ENCODE measurements around the gene IFNLR1. TPM values are rescaled to one million over a fixed set of nuclear protein-coding genes. Genes with fewer than 3 reads are reported as not detected.

IFNLR1 gene
- total RNA-seq, 1 experiment from 2014 or later = 6.1 TPM

- Mint-ChIP-seq H3K27me3 (ENCODE audit: insufficient read depth, unreplicated experiment) (no peaks in the 10 kb centered on the region), H3K4me1 (ENCODE audit: low read depth, unreplicated experiment) (no peaks in the 10 kb centered on the region), H3K36me3 (ENCODE audit: insufficient read depth, unreplicated experiment) (no peaks in the 10 kb centered on the region), H3K4me3 (ENCODE audit: unreplicated experiment) (no peak overlapping the region), H3K9me3 (ENCODE audit: unreplicated experiment) (no peaks in the 10 kb centered on the region), H3K27ac (ENCODE audit: unreplicated experiment) (no peak overlapping the region)
- intact Hi-C loops (cut with micrococcal nuclease; ENCODE audit: unreplicated experiment) = loop anchor here (10.0 kb wide), 1 partner anchor 102 kb away; no protein-coding TSS in a partner anchor
- CTCF ChIA-PET = interaction anchor here (0.6 to 5.3 kb wide), 5 partner anchors 39 to 190 kb away, joined by 3 to 135 read pairs (median 4); no protein-coding TSS in a partner anchor
- no peaks in the 10 kb centered on the region for H3K4me1 ChIP-seq
- no peak overlapping the region for H3K4me3 ChIP-seq (ENCODE audit: low read depth, low read length)
- POLR2A ChIA-PET = interaction anchor here (1.2 kb wide), 1 partner anchor 190 kb away, joined by 3 read pairs; no protein-coding TSS in a partner anchor
- DNase-seq = no peak
- no peaks in the 10 kb centered on the region for H3K9me3 ChIP-seq
- BruUV-seq (replicated peaks) = no TSS peak
- H3K27me3 ChIP-seq (replicated peaks; ENCODE audit: control insufficient read depth, insufficient read depth, low read length) = no peaks in the 10 kb centered on the region
- H3K36me3 ChIP-seq (ENCODE audit: control insufficient read depth, insufficient read depth, low read length) = no peaks in the 10 kb centered on the region
- TF ChIP-seq CTCF (IDR thresholded peaks at IDR 0.05; ENCODE audit: insufficient read depth in 1 of 2, low read depth in 1 of 2, low read length in 1 of 2, severe bottlenecking in 1 of 2, unreplicated experiment in 1 of 2) = no peak
Observed at GRCh38 chr1:24202556-24202955, 15.5 kb upstream of the IFNLR1 start.

- Mint-ChIP-seq H3K9me3 (ENCODE audit: unreplicated experiment) (no peaks in the 10 kb centered on the region), H3K27ac (ENCODE audit: unreplicated experiment) (no peak overlapping the region), H3K4me3 (ENCODE audit: unreplicated experiment) (no peak overlapping the region), H3K4me1 (ENCODE audit: low read depth, unreplicated experiment) (no peaks in the 10 kb centered on the region), H3K27me3 (ENCODE audit: insufficient read depth, unreplicated experiment) (no peaks in the 10 kb centered on the region), H3K36me3 (ENCODE audit: insufficient read depth, unreplicated experiment) (no peaks in the 10 kb centered on the region)
- Histone ChIP-seq H3K27me3 (replicated peaks; ENCODE audit: control insufficient read depth, insufficient read depth, low read length) (no peaks in the 10 kb centered on the region), H3K4me1 (no peaks in the 10 kb centered on the region), H3K4me3 (ENCODE audit: low read depth, low read length) (no peak overlapping the region), H3K9me3 (no peaks in the 10 kb centered on the region), H3K36me3 (ENCODE audit: control insufficient read depth, insufficient read depth, low read length) (no peaks in the 10 kb centered on the region)
- intact Hi-C loops (cut with micrococcal nuclease; ENCODE audit: unreplicated experiment) = loop anchor here (10.0 kb wide), 1 partner anchor 103 kb away; no protein-coding TSS in a partner anchor
- BruUV-seq (replicated peaks) = no TSS peak
- peak; percentile 59 to 77 for TF ChIP-seq CTCF (IDR thresholded peaks at IDR 0.05; ENCODE audit: insufficient read depth in 1 of 2, low read depth in 1 of 2, low read length in 1 of 2, severe bottlenecking in 1 of 2, unreplicated experiment in 1 of 2)
- CTCF ChIA-PET = interaction anchor here (0.6 to 5.3 kb wide), 6 partner anchors 39 to 190 kb away, joined by 3 to 135 read pairs (median 4); no protein-coding TSS in a partner anchor
- POLR2A ChIA-PET = interaction anchor here (1.2 kb wide), 1 partner anchor 190 kb away, joined by 3 read pairs; no protein-coding TSS in a partner anchor
- peak; percentile 70 to 73 for DNase-seq
Observed at GRCh38 chr1:24201941-24202440, 14.9 kb upstream of the IFNLR1 start.

- H3K4me1 Mint-ChIP-seq (ENCODE audit: low read depth, unreplicated experiment) = no peaks in the 10 kb centered on the region
- BruUV-seq (replicated peaks) = no TSS peak
- no peaks in the 10 kb centered on the region for H3K9me3 Mint-ChIP-seq (ENCODE audit: unreplicated experiment)
- no peak overlapping the region for H3K4me3 ChIP-seq (ENCODE audit: low read depth, low read length)
- H3K27me3 Mint-ChIP-seq (ENCODE audit: insufficient read depth, unreplicated experiment) = no peaks in the 10 kb centered on the region
- no peaks in the 10 kb centered on the region for H3K36me3 ChIP-seq (ENCODE audit: control insufficient read depth, insufficient read depth, low read length)
- intact Hi-C loops (cut with micrococcal nuclease; ENCODE audit: unreplicated experiment) = loop anchor here (1.0 to 5.0 kb wide), 2 partner anchors 193 to 438 kb away; no protein-coding TSS in a partner anchor
- H3K36me3 Mint-ChIP-seq (ENCODE audit: insufficient read depth, unreplicated experiment) = no peaks in the 10 kb centered on the region
- no peak overlapping the region for H3K27ac Mint-ChIP-seq (ENCODE audit: unreplicated experiment)
- peak; percentile 63 to 71 for DNase-seq
- POLR2A ChIA-PET = interaction anchor here (0.5 to 1.0 kb wide), 2 partner anchors 48 to 361 kb away, joined by 3 read pairs; no protein-coding TSS in a partner anchor
- no peaks in the 10 kb centered on the region for H3K9me3 ChIP-seq
- H3K4me3 Mint-ChIP-seq (ENCODE audit: unreplicated experiment) = no peak overlapping the region
- no peaks in the 10 kb centered on the region for H3K27me3 ChIP-seq (replicated peaks; ENCODE audit: control insufficient read depth, insufficient read depth, low read length)
- TF ChIP-seq CTCF (IDR thresholded peaks at IDR 0.05; ENCODE audit: insufficient read depth in 1 of 2, low read depth in 1 of 2, low read length in 1 of 2, severe bottlenecking in 1 of 2, unreplicated experiment in 1 of 2) = peak; percentile 67 to 80
- H3K4me1 ChIP-seq = no peaks in the 10 kb centered on the region
- CTCF ChIA-PET = interaction anchor here (0.6 to 5.3 kb wide), 14 partner anchors 13 to 382 kb away, joined by 3 to 135 read pairs (median 4); partner anchors contain the start of genes NIPAL3 and STPG1
Observed at GRCh38 chr1:24199291-24199900, 12.3 kb upstream of the IFNLR1 start.

All from Caco-2 (cell line).